T-helper 9 cell (primary cell): ENCODE results near the gene CBL.
A peak's percentile ranks its signal among the peaks of the same experiment; 100 is the strongest.

Source experiments
- DNase-seq: peaks from one replicate; pipeline ENCODE4 v3.0.0-alpha.2; 2020

Gene CBL

GRCh38 chr11:119315131-119316015, 109.2 kb downstream of the CBL start:
- DNase-seq, result peak; percentile 38

DNA sequence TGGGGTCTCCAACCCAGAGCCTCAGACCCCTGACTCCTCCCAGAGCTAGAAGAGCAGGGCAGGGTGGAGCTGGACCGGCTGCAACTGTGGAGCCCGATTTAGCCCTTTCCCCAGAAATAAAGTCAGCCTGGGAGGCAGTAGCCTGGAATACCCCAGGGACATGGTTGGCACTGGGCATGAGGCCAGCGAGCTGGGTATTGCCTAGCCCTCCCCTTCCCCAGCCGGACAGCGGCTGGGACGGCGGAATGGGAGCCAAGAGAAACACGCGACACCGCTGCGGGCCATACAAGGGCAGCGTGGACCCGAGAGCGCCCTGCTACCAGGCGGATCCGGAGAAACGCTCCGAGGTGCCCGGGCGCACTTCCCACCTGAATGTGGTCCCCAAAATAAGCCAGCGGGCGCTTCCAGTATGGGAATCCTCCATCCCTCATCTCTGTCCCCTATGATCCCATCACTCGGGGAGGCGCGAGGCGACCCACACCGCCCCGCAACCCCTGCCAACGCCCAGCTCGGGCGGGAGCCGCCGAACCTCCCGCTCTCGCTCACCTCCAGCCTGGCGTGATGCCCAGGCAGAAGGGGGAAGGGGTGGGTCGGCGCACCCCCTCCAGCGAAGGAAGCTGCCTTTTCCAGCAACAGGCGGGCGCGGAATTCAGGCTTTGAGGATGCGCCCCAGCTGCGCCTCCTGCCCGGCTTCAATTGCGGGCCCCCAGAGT, 110.0 kb downstream of the CBL start:
- DNase-seq, result no peak

GRCh38 chr11:119316729-119317591, 110.8 kb downstream of the CBL start, which contains the start of gene MCAM:
TSS of gene MCAM (minus strand) at chr11:119317130. CDS start at chr11:119317101, 29 bp downstream.
- no peak for DNase-seq

- DNase-seq, result no peak
Observed at GRCh38 chr11:119317592-119318239, 111.6 kb downstream of the CBL start.

DNA sequence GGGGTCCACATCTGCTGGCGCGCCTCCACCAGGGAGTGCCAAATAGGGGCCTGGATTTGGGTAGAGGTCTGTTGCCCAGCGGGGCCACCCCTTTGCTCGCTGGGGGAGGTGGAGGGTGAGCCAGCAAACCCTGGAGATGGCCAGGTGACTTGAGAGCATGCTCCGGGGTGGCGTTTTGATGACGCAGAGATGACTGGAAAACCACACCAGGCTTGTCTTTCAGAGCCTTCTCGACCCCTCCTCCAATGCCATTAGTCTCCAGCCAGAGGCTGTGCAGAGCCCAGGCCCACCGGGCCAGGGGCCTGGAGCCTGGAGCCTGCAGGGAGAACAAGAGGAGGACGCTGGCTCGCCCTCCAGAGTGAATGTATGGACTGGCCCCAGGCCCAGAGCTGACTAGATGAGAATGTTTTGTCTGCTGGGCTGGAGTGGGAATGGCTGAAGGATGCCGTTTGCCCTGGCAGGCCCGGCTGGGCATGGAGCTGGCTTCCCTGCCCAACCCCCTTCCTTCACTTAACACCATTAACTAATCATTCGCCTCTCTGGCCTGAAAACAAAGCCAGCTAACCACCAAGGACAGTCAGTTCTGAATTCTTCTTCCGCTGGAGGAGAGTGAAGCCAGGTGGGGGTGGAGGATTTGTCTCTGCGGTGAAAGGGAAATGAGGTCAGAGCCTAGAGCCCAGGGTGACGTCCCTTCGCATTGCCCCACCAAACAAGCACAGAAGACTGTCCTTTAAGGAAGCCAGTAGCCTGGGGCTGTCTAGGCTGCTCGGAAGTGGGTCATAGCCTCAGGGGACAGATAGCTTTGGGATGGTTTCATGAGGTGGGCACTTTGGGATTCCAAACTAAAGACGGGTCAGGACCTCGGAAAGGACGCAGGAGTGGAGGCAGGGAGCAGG, 112.3 kb downstream of the CBL start:
- no peak for DNase-seq

DNA sequence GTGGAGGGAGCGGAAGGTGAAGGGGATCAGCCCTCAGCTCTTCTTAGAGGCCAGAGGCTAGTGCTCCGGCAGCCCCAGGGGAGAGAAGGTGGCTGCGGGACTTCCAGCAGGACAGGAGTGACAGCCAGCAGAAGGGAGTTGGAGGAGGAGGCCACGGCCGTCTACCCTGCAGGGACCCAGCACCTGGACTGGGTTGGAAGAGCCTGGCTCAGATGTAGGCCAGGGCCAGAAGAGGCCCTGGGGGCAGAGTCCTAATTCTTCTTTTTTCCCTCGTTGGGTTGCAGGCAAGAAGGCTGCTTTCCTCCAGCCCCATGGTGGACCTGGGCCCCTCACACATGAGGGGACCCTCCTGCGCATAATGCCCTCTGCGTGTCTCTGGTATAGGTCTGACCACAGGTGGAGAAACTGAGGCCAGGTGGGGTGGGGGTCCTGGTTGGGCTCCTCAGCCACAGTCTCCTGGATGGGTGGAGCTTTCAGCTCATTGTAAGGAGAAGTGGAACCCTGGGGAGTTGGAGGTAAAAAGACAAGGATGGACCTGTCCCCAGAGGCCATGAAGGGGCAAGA, 113.1 kb downstream of the CBL start:
- no peak for DNase-seq

DNA sequence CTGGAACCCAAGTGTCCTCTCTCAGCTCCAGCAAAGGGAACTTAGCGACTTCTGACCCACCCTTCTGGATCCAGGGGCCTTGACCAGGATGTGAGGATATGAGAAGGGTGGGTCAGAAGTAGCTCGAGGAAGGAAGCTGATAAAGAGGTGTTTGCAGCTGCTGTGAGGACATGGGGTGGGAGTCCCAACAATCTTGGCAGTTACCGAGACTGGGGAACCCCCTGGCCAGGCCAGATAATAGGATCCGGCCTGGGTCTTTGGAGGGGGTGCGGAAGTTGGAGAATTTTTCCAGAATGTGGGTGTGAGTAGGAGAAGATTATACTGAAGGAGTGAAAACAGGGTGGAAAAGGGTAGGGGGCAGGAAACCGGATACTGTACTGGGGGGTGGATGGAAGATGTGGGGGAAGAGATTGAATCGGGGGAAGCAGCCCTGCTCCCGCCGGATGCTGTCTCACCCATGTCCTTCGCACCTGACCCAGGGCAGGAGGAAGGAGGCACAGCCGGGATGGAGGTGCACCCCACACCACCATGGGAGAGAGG, 113.6 kb downstream of the CBL start:
- DNase-seq, result no peak

DNA sequence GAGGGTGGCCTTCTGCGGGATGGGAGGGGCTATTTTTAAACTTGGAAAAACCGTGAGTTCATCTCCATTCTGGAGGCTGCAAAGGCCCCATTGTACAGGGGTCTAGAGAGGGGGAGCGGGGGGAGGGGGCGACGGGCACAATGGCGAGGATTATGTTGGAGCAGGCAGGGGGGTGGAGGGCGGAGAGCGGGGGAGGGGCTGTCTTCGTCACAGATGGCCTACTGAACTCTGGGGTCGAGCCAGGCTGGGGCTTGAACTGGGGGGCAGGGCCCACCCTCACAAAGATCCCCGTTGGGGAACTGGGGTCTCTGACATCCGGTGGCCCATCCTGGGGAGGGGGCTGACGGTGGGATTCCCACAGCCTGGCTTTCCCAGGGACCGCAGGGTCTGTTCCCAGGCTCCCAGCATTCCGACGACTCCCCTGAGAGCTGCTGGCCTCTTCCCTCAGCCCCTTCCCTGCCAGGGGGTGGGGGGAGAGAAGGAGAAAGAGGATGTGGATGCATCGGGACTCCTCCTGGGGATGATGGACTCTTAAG, 114.2 kb downstream of the CBL start:
- DNase-seq, result no peak

GRCh38 chr11:119320776-119321524, 114.8 kb downstream of the CBL start:
- peak; percentile 48 for DNase-seq

- DNase-seq, result no peak
Observed at GRCh38 chr11:119322360-119322739, 116.2 kb downstream of the CBL start.

GRCh38 chr11:119322921-119323531, 116.9 kb downstream of the CBL start:
- DNase-seq, result no peak

- DNase-seq, result peak; percentile 85
Observed at GRCh38 chr11:119323532-119324033, 117.4 kb downstream of the CBL start.

GRCh38 chr11:119324189-119324588, 118.0 kb downstream of the CBL start:
- no peak for DNase-seq

- DNase-seq, result no peak
Observed at GRCh38 chr11:119329320-119329719, 123.2 kb downstream of the CBL start.

DNA sequence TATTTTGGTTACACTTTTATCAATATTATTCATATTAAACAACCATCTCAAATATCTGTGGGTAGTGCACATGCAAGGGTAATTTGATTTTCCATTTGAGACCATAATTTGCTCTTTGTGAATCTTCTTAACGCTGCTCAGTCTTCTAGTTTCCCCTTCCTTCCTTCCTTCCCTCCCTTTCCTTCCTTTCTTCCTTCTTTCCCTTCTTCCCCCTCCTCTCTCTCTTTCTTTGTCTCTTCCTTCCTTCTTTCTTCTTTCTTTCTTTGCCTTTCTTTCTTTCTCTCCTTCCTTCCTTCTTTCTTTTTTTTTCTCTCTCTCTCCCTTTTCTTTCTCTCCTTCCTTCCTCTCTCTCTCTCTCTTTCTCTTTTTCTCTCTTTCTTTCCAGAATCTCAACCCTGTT, 124.1 kb downstream of the CBL start:
- no peak for DNase-seq

DNA sequence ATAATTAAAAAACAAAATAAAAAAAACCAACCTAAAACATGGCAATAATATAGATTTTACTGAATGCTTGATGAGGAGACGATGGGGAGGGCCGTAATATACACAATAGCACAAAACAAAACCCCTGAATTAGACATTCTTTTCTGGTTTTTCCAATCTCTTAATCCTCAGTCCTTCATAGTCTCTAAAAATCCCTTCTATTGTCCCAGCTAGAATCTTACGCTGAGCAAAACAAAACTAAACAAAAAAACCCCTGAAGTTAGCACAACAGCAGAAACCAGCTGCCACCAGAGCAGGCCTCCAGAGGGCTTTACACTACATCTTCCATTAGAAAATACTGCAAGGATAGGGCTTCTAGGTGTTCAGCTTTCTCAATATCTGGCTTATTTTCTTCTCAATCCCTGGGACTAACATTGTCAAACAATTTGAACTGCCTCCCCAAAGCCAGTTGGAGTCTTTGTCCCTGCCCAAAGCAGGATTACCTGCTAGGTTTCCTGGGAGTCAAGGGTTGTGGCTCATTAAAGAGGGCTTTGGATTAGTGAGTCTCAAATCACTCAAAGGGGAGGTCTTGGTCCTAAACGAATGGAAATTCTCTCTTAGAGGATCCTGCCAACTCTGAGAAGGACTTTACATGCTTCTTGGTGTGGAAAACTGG, 126.1 kb downstream of the CBL start:
- DNase-seq, result no peak

DNA sequence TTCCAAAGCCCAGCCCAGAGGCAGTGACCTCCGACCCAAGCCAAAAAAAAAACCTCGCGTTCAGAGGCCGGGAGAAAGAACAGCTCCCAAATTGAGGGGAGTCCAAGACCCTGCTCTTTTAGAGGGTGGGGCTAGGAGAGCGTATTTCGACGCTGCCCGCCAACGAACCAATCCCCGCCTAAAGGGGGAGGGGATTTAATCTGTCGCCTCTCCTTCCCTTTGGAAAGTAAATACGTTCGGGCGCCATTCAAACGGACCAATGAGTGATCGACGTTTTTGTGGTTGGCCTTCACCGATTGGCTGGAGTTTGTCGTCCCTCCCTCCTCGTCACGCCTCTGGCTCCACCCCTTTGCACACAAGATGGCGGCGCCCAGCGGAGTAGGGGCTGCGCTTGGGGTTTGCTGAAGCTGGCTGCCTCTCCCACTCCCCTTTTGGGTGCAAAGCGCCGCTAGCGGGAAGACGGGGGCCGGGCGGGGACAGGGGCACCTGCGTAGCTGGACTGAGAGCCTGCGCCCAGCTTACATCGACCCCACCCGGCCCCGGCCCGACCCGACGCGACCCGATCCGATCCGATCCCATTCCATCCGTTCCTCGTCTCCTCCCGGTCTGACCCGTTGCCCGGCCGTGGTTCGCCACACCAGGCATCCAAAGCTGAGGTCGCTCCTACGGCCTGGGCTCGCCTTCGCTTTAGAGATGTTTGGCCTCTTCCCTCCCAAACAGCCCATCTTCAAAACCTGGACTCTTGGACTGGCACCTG, 128.2 kb downstream of the CBL start, which contains the start of gene RNF26:
RNF26 (plus strand) TSS at position 354 of the 757 bp plus-strand sequence. CDS start 596 bp downstream, outside the sequence.
- peak; percentile 90 for DNase-seq
